Liver (tissue), 9 donors: ENCODE results near the gene DSG2. TPM values are rescaled to one million over a fixed set of nuclear protein-coding genes. Genes with fewer than 3 reads are reported as not detected.

Experiments used
- DNase-seq: peaks from one replicate; pipeline ENCODE4 v3.0.0-alpha.2; 2017; ENCODE audit warnings: low spot score
- H3K27ac ChIP-seq, 2 donors: one replicate each; pipeline ENCODE4 v1.7.0; 2013; ENCODE audit warnings: inconsistent platforms in 2 of 2, low read length in 2 of 2, control low read depth in 1 of 2, low read depth in 1 of 2, mild to moderate bottlenecking in 1 of 2
- H3K27me3 ChIP-seq, 4 donors: one replicate each; pipeline versions ENCODE4 v1.6.1 to v1.7.0; 2013; ENCODE audit warnings: low read length in 3 of 4, inconsistent platforms in 1 of 4, mild to moderate bottlenecking in 1 of 4, moderate library complexity in 1 of 4; ENCODE audit not compliant: control insufficient read depth in 4 of 4, insufficient read depth in 4 of 4
- H3K36me3 ChIP-seq, 4 donors: one replicate each; pipeline versions ENCODE4 v1.6.1 to v1.7.0; 2013; ENCODE audit warnings: low read length in 3 of 4, mild to moderate bottlenecking in 3 of 4, low read depth in 1 of 4, moderate library complexity in 1 of 4; ENCODE audit not compliant: control insufficient read depth in 4 of 4, insufficient read depth in 3 of 4
- H3K4me1 ChIP-seq, 4 donors: one replicate each; pipeline versions ENCODE4 v1.6.1 to v1.7.0; 2013; ENCODE audit warnings: low read length in 3 of 4, mild to moderate bottlenecking in 3 of 4, moderate library complexity in 1 of 4; ENCODE audit not compliant: control insufficient read depth in 4 of 4, insufficient read depth in 4 of 4
- H3K4me3 ChIP-seq, 3 donors: one replicate each; pipeline versions ENCODE4 v1.6.1 to v1.7.0; 2013; ENCODE audit warnings: low read length in 3 of 3, control low read depth in 1 of 3, low read depth in 1 of 3, mild to moderate bottlenecking in 1 of 3
- H3K9ac ChIP-seq, 2 donors: one replicate each; pipeline ENCODE4 v1.7.0; 2013; ENCODE audit warnings: low read length in 2 of 2, mild to moderate bottlenecking in 2 of 2, moderate library complexity in 2 of 2, control low read depth in 1 of 2, low read depth in 1 of 2
- H3K9me3 ChIP-seq, 4 donors: one replicate each; pipeline versions ENCODE4 v1.6.1 to v1.7.0; 2013; ENCODE audit warnings: low read length in 3 of 4; ENCODE audit not compliant: control insufficient read depth in 4 of 4
- ATF3 ChIP-seq: IDR thresholded peaks from 2 replicates; pipeline ENCODE4 v1.6.1; 2016; ENCODE audit warnings: antibody characterized with exemption
- CTCF ChIP-seq: fragments of 150-350 bp; IDR thresholded peaks from 2 replicates; pipeline ENCODE4 v1.5.1; 2017; ENCODE audit warnings: improper control_type of control experiment, low read depth, low read length; ENCODE audit not compliant: missing input control
- EGR1 ChIP-seq, 2 donors: IDR thresholded peaks; 2 replicates each; pipeline ENCODE4 v1.6.1; 2016 to 2018; ENCODE audit warnings: antibody characterized with exemption in 2 of 2, low read depth in 2 of 2
- FOXA1 ChIP-seq: IDR thresholded peaks from 2 replicates; pipeline ENCODE4 v1.6.1; 2016; ENCODE audit warnings: antibody characterized with exemption
- FOXA2 ChIP-seq: IDR thresholded peaks from 2 replicates; pipeline ENCODE4 v1.6.1; 2016; ENCODE audit warnings: antibody characterized with exemption
- GABPA ChIP-seq, 2 donors: IDR thresholded peaks in 1 of 2; conservative IDR thresholded peaks in 1 of 2; 2 replicates each; pipeline ENCODE4 v1.6.1; 2016; ENCODE audit warnings: antibody characterized with exemption in 2 of 2, mild to moderate bottlenecking in 1 of 2, moderate library complexity in 1 of 2
- HNF4A ChIP-seq, 2 donors: conservative IDR thresholded peaks; 2 replicates each; pipeline ENCODE4 v1.6.1; 2016; ENCODE audit warnings: antibody characterized with exemption in 2 of 2, mild to moderate bottlenecking in 2 of 2
- HNF4G ChIP-seq: IDR thresholded peaks from 2 replicates; pipeline ENCODE4 v1.6.1; 2016; ENCODE audit warnings: antibody characterized with exemption
- JUND ChIP-seq, 2 donors: IDR thresholded peaks; 2 replicates each; pipeline ENCODE4 v1.6.1; 2016; ENCODE audit warnings: antibody characterized with exemption in 2 of 2
- MAX ChIP-seq: IDR thresholded peaks from 2 replicates; pipeline ENCODE4 v1.6.1; 2016; ENCODE audit warnings: antibody characterized with exemption
- NR2F2 ChIP-seq: IDR thresholded peaks from 2 replicates; pipeline ENCODE4 v1.6.1; 2016; ENCODE audit warnings: antibody characterized with exemption
- RAD21 ChIP-seq, 2 donors: IDR thresholded peaks; 2 replicates each; pipeline ENCODE4 v1.6.1; 2016; ENCODE audit warnings: antibody characterized with exemption in 2 of 2, mild to moderate bottlenecking in 2 of 2
- REST ChIP-seq: IDR thresholded peaks from 2 replicates; pipeline ENCODE4 v1.6.1; 2016; ENCODE audit warnings: antibody characterized with exemption, mild to moderate bottlenecking
- RXRA ChIP-seq, 2 donors: IDR thresholded peaks; 2 replicates each; pipeline ENCODE4 v1.6.1; 2017 to 2018; ENCODE audit warnings: antibody characterized with exemption in 2 of 2, mild to moderate bottlenecking in 1 of 2
- SP1 ChIP-seq: IDR thresholded peaks from 2 replicates; pipeline ENCODE4 v1.6.1; 2018; ENCODE audit warnings: antibody characterized with exemption, mild to moderate bottlenecking
- TAF1 ChIP-seq: conservative IDR thresholded peaks from 2 replicates; pipeline ENCODE4 v1.6.1; 2016; ENCODE audit warnings: antibody characterized with exemption, mild to moderate bottlenecking
- ZBTB33 ChIP-seq: IDR thresholded peaks from 2 replicates; pipeline ENCODE4 v1.6.1; 2016; ENCODE audit warnings: antibody characterized with exemption
- WGBS: extraction: QIAGEN DNeasy Blood & Tissue Kit; methylation state at CpG from one replicate; pipeline ENCODE4 v1.1.7; 2013; 5-methylcytosine and 5-hydroxymethylcytosine counted together
- polyA plus RNA-seq, 2 donors: library from polyadenylated mRNA; stranded (reverse) in 1 of 2; unstranded in 1 of 2; fragments of 200-250 nt in 1 of 2; fragments of >200 nt in 1 of 2; fragmentation: Nextera tagmentation in 1 of 2; extraction: Ambion mirVana in 1 of 2; gene quantifications; one replicate each; pipeline versions ENCODE4 v1.2.1 to v1.2.3, GENCODE V29; 2013 to 2015
- total RNA-seq, 2 donors: library from RNA; depleted of rRNA; stranded (reverse); fragments of >200 nt; gene quantifications; one replicate each; pipeline ENCODE4 v1.2.3, GENCODE V29; 2014
- donor health status: healthy.
- donor health status: healthy.
- donor health status: healthy.
- donor health status: healthy.
- donor health status: healthy.

DSG2 gene
- total and polyA plus RNA-seq, 4 donors: 5.4 to 13.9 (median 9.6) TPM

- Histone ChIP-seq H3K4me3 (no peak overlapping the region), H3K9me3 (no peaks in the 10 kb centered on the region), H3K27me3 (no peaks in the 10 kb centered on the region), H3K27ac (peak overlapping the region in 1 of 2 donors; percentile 23), H3K9ac (peak overlapping the region in 1 of 2 donors; percentile 4), H3K4me1 (peaks cover 0 to 43% (median 25%) of the 10 kb centered on the region in 4 donors), H3K36me3 (peaks cover 6 to 44% (median 23%) of the 10 kb centered on the region in 4 donors)
- no peak for TF ChIP-seq REST
- no peak for TF ChIP-seq MAX
- TF ChIP-seq JUND (IDR thresholded peaks at IDR 0.05): no peak
- no peak for TF ChIP-seq HNF4A (conservative IDR thresholded peaks at IDR 0.05)
- no peak for TF ChIP-seq SP1
- no peak for TF ChIP-seq NR2F2
- TF ChIP-seq TAF1: no peak
- TF ChIP-seq EGR1 (IDR thresholded peaks at IDR 0.05; ENCODE audit: low read depth in 2 of 2): no peak
- TF ChIP-seq GABPA (IDR thresholded peaks at IDR 0.05 in 1 of 2, conservative IDR thresholded peaks at IDR 0.05 in 1 of 2): no peak
- TF ChIP-seq FOXA1: no peak
- 79% methylated on average over 9 of the region's 9 CpGs for WGBS
- no peak for DNase-seq
Observed at GRCh38 chr18:31596081-31596872, 98.3 kb downstream of the DSG2 start.

GRCh38 chr18:31598021-31598805 lies 100.2 kb downstream of the DSG2 start:
- Histone ChIP-seq H3K4me1 (peaks cover 0 to 33% (median 18%) of the 10 kb centered on the region in 4 donors), H3K9me3 (no peaks in the 10 kb centered on the region), H3K36me3 (peaks cover 6 to 44% (median 23%) of the 10 kb centered on the region in 4 donors), H3K4me3 (no peak overlapping the region), H3K27ac (no peak overlapping the region), H3K27me3 (no peaks in the 10 kb centered on the region), H3K9ac (no peak overlapping the region)
- TF ChIP-seq FOXA1 (no peak), ZBTB33 (no peak), MAX (no peak), SP1 (no peak), ATF3 (no peak), HNF4G (no peak), EGR1 (IDR thresholded peaks at IDR 0.05; ENCODE audit: low read depth in 2 of 2) (no peak), FOXA2 (no peak), JUND (IDR thresholded peaks at IDR 0.05) (no peak), TAF1 (no peak), RAD21 (IDR thresholded peaks at IDR 0.05) (no peak), GABPA (IDR thresholded peaks at IDR 0.05 in 1 of 2, conservative IDR thresholded peaks at IDR 0.05 in 1 of 2) (no peak), NR2F2 (no peak), REST (no peak), CTCF (no peak), RXRA (IDR thresholded peaks at IDR 0.05) (no peak)
- DNase-seq: no peak
- 92% methylated on average over 13 of the region's 13 CpGs for WGBS
